SK-N-SH treated with all-trans-retinoic acid at 6 μM for 48 hours (cell line): ENCODE measurements around the gene SOAT2.

Source experiments
- ATAC-seq: fragments of 200-7000 bp; cut with Tn5 transposase; 3 replicates; pipeline ENCODE4 v1.9.1; 2020; ENCODE audit warnings: mild to moderate bottlenecking, moderate library complexity
- ARNTL ChIP-seq: fragments of 450-650 bp; formaldehyde crosslinking; IDR thresholded peaks from 2 replicates; pipeline ENCODE4 v1.5.0; 2020; ENCODE audit warnings: low read depth, mild to moderate bottlenecking, moderate library complexity, borderline replicate concordance
- BACH2 ChIP-seq: fragments of 250-450 bp; sonication (Bioruptor Pico); IDR thresholded peaks from 2 replicates; pipeline ENCODE4 v1.9.0; 2021; ENCODE audit warnings: mild to moderate bottlenecking, borderline replicate concordance
- CSDC2 ChIP-seq: fragments of 250-450 bp; sonication (Bioruptor Pico); IDR thresholded peaks from 2 replicates; pipeline ENCODE4 v1.5.0; 2020; ENCODE audit warnings: mild to moderate bottlenecking, moderate library complexity
- CSRNP3 ChIP-seq: fragments of 250-450 bp; sonication (Bioruptor Pico); IDR thresholded peaks from 2 replicates; pipeline ENCODE4 v1.5.1; 2021; ENCODE audit warnings: mild to moderate bottlenecking, moderate library complexity
- ESRRG ChIP-seq: fragments of 250-450 bp; sonication (Bioruptor Pico); IDR thresholded peaks from 2 replicates; pipeline ENCODE4 v1.6.1; 2021; ENCODE audit warnings: mild to moderate bottlenecking
- GLIS3 ChIP-seq: fragments of 250-450 bp; sonication (Bioruptor Pico); IDR thresholded peaks from 2 replicates; pipeline ENCODE4 v1.5.0; 2020; ENCODE audit warnings: mild to moderate bottlenecking, moderate library complexity
- OSR1 ChIP-seq: fragments of 250-450 bp; sonication (Bioruptor Pico); IDR thresholded peaks from 2 replicates; pipeline ENCODE4 v1.8.0; 2022; ENCODE audit warnings: moderate library complexity, mild to moderate bottlenecking, inconsistent platforms
- POU6F1 ChIP-seq: fragments of 250-450 bp; sonication (Bioruptor Pico); IDR thresholded peaks from 2 replicates; pipeline ENCODE4 v1.8.0; 2021; ENCODE audit warnings: low read depth, mild to moderate bottlenecking, moderate library complexity, borderline replicate concordance
- PPARA ChIP-seq: fragments of 250-450 bp; sonication (Bioruptor Pico); IDR thresholded peaks from 2 replicates; pipeline ENCODE4 v1.5.0; 2020; ENCODE audit warnings: mild to moderate bottlenecking, borderline replicate concordance
- SNAI2 ChIP-seq: fragments of 250-450 bp; sonication (Bioruptor Pico); IDR thresholded peaks from 2 replicates; pipeline ENCODE4 v1.5.0; 2020; ENCODE audit warnings: mild to moderate bottlenecking, moderate library complexity
- TCF4 ChIP-seq: fragments of 250-450 bp; sonication (Bioruptor Pico); IDR thresholded peaks from 2 replicates; pipeline ENCODE4 v1.8.0; 2021; ENCODE audit warnings: mild to moderate bottlenecking, moderate library complexity, borderline replicate concordance
- ZFP30 ChIP-seq: fragments of 450-650 bp; formaldehyde crosslinking; IDR thresholded peaks from 2 replicates; pipeline ENCODE4 v1.5.0; 2022; ENCODE audit warnings: mild to moderate bottlenecking, moderate library complexity
- ZNF565 ChIP-seq: fragments of 450-650 bp; formaldehyde crosslinking; conservative IDR thresholded peaks from 2 replicates; pipeline ENCODE4 v1.5.0; 2020; ENCODE audit warnings: low read depth, mild to moderate bottlenecking, moderate library complexity
- ZNF8 ChIP-seq: fragments of 450-650 bp; formaldehyde crosslinking; IDR thresholded peaks from 2 replicates; pipeline ENCODE4 v1.5.0; 2020; ENCODE audit warnings: mild to moderate bottlenecking, moderate library complexity
- TF ChIP-seq, protein P1 (sequence below): fragments of 250-450 bp; sonication (Bioruptor Pico); IDR thresholded peaks from 2 replicates; pipeline ENCODE4 v1.5.1; 2020; ENCODE audit warnings: low read depth, mild to moderate bottlenecking, moderate library complexity
- TF ChIP-seq, protein P2 (sequence below): fragments of 250-450 bp; sonication (Bioruptor Pico); IDR thresholded peaks from 2 replicates; pipeline ENCODE4 v1.8.0; 2020; ENCODE audit warnings: mild to moderate bottlenecking, moderate library complexity, borderline replicate concordance
- TF ChIP-seq, protein P3 (sequence below): fragments of 250-450 bp; sonication (Bioruptor Pico); IDR thresholded peaks from 2 replicates; pipeline ENCODE4 v1.5.0; 2020; ENCODE audit warnings: mild to moderate bottlenecking, moderate library complexity

Gene SOAT2

DNA sequence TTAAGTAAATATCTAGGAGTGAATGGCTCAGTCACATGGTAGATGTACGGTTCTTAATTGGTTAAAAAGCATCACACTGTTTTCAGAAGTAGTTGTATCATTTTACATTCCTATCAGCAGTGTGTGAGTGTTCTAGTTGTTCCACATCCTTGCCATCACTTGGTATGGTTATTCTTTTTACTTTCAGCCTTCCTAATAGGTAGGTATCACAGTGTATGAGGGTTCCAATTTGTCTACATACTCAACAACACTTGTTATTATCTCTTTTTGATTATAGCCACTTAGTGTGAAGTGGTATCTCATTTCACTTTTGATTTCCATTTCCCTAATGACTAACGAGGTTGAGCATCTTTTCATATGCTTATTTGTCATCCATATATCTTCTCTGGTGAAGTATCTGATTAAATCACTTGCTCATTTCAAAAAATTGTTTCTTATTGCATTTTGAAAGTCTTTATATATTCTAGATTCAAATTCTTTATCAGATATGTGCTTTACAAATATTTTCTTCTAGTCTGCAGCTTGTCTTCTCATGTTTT lies 20.6 kb upstream of the SOAT2 start (continued):
- TF ChIP-seq TCF4 (CRISPR knock-in tag) (no peak), CSDC2 (CRISPR knock-in tag) (no peak), ARNTL (CRISPR knock-in tag) (no peak), ESRRG (CRISPR knock-in tag) (no peak), BACH2 (no peak)
- TF ChIP-seq, protein P1, sequence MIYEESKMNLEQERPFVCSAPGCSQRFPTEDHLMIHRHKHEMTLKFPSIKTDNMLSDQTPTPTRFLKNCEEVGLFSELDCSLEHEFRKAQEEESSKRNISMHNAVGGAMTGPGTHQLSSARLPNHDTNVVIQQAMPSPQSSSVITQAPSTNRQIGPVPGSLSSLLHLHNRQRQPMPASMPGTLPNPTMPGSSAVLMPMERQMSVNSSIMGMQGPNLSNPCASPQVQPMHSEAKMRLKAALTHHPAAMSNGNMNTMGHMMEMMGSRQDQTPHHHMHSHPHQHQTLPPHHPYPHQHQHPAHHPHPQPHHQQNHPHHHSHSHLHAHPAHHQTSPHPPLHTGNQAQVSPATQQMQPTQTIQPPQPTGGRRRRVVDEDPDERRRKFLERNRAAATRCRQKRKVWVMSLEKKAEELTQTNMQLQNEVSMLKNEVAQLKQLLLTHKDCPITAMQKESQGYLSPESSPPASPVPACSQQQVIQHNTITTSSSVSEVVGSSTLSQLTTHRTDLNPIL (CRISPR knock-in tag), result no peak

DNA sequence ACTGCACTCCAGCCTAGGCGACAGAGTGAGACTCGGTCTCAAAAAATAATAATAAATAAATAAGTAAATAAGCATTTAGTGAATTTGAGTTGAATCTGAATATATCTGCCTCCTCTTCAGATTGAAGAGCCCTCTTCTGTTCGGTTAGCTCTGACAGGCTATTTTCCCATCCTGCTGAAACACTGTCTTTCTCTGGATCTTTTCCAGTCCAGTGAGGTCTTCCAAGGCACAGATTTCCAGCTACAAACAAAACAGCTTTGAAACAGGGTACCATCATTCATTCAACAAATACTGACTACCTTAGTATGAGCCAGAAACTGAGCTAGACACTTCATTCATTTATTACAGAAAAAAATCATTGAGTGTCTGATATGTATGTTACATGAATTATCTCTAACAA lies 16.9 kb upstream of the SOAT2 start:
- ATAC-seq, result no peak
- TF ChIP-seq OSR1 (no peak), ESRRG (CRISPR knock-in tag) (no peak), ZNF8 (no peak)

GRCh38 chr12:53090105-53090504 lies 13.2 kb upstream of the SOAT2 start:
- ATAC-seq, result no peak
- TF ChIP-seq OSR1 (no peak), ARNTL (CRISPR knock-in tag) (no peak), POU6F1 (no peak), ZNF565 (CRISPR knock-in tag) (no peak), ZFP30 (no peak), ESRRG (CRISPR knock-in tag) (no peak)
- TF ChIP-seq, protein P1 (CRISPR knock-in tag), result no peak
- TF ChIP-seq, protein P2, sequence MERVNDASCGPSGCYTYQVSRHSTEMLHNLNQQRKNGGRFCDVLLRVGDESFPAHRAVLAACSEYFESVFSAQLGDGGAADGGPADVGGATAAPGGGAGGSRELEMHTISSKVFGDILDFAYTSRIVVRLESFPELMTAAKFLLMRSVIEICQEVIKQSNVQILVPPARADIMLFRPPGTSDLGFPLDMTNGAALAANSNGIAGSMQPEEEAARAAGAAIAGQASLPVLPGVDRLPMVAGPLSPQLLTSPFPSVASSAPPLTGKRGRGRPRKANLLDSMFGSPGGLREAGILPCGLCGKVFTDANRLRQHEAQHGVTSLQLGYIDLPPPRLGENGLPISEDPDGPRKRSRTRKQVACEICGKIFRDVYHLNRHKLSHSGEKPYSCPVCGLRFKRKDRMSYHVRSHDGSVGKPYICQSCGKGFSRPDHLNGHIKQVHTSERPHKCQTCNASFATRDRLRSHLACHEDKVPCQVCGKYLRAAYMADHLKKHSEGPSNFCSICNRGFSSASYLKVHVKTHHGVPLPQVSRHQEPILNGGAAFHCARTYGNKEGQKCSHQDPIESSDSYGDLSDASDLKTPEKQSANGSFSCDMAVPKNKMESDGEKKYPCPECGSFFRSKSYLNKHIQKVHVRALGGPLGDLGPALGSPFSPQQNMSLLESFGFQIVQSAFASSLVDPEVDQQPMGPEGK (CRISPR knock-in tag), result no peak

DNA sequence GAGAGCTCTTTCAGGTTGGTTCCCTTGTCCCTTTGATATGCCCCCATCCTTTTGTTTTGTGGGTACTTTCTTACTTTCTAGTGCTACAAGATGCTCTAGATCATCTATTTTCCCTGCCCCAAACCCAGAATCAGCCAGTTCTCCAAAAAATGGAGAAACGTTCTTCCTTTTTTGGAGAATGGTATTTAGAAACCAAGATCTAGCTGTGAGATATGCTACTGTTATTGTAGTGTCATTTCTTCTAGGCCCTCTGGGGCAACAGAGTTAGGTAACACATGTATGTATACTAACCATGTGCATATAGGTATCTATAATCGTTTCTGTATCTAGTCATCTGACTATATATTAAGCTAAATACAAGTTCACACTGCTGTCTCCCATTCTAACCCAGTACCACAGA lies 12.7 kb upstream of the SOAT2 start:
- ATAC-seq, result no peak

More for the DNA sequence above, 12.7 kb upstream of the SOAT2 start:
- TF ChIP-seq, protein P3, sequence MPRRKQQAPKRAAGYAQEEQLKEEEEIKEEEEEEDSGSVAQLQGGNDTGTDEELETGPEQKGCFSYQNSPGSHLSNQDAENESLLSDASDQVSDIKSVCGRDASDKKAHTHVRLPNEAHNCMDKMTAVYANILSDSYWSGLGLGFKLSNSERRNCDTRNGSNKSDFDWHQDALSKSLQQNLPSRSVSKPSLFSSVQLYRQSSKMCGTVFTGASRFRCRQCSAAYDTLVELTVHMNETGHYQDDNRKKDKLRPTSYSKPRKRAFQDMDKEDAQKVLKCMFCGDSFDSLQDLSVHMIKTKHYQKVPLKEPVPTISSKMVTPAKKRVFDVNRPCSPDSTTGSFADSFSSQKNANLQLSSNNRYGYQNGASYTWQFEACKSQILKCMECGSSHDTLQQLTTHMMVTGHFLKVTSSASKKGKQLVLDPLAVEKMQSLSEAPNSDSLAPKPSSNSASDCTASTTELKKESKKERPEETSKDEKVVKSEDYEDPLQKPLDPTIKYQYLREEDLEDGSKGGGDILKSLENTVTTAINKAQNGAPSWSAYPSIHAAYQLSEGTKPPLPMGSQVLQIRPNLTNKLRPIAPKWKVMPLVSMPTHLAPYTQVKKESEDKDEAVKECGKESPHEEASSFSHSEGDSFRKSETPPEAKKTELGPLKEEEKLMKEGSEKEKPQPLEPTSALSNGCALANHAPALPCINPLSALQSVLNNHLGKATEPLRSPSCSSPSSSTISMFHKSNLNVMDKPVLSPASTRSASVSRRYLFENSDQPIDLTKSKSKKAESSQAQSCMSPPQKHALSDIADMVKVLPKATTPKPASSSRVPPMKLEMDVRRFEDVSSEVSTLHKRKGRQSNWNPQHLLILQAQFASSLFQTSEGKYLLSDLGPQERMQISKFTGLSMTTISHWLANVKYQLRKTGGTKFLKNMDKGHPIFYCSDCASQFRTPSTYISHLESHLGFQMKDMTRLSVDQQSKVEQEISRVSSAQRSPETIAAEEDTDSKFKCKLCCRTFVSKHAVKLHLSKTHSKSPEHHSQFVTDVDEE, result no peak
- TF ChIP-seq, protein P1 (CRISPR knock-in tag), result no peak
- no peak for TF ChIP-seq POU6F1
- TF ChIP-seq GLIS3, result no peak
- no peak for TF ChIP-seq CSRNP3 (CRISPR knock-in tag)
- no peak for TF ChIP-seq PPARA
- TF ChIP-seq, protein P2 (CRISPR knock-in tag), result no peak
- TF ChIP-seq OSR1, result no peak
- no peak for TF ChIP-seq ZNF8
- TF ChIP-seq SNAI2 (CRISPR knock-in tag), result no peak
